Smooth muscle cell (in vitro differentiated cells): ENCODE results near the gene MS4A4A. TPM values are rescaled to one million over a fixed set of nuclear protein-coding genes. Genes with fewer than 3 reads are reported as not detected.
"Not testable (repeated sequence)": the region's sequence is repeated elsewhere in the genome, so short reads cannot be mapped to it uniquely, and the experiment has no call there.

ENCODE experiments used
- DNase-seq: peaks from one replicate; lab custom pipeline; 2025; ENCODE audit not compliant: unreplicated experiment; lab: John Stamatoyannopoulos, UW
- H2AFZ ChIP-seq: fragments of 200-600 bp; sonication (generic); 2 replicates; pipeline ENCODE4 v1.6.0; 2016; ENCODE audit warnings: antibody characterized with exemption, low read depth, mild to moderate bottlenecking
- H3F3A ChIP-seq: fragments of 200-600 bp; sonication (generic); 2 replicates; pipeline ENCODE4 v1.6.0; 2017; ENCODE audit warnings: antibody characterized with exemption, low read depth
- H3K27ac ChIP-seq: fragments of 200-600 bp; sonication (generic); 2 replicates; pipeline ENCODE4 v1.5.1; 2016; ENCODE audit warnings: low read depth, mild to moderate bottlenecking
- H3K27me3 ChIP-seq: fragments of 200-600 bp; sonication (generic); 2 replicates; pipeline ENCODE4 v1.6.1; 2016; ENCODE audit warnings: low read depth, mild to moderate bottlenecking
- H3K36me3 ChIP-seq: fragments of 200-600 bp; sonication (generic); 2 replicates; pipeline ENCODE4 v1.5.1; 2016; ENCODE audit warnings: low read depth
- H3K4me1 ChIP-seq: fragments of 200-600 bp; sonication (generic); 2 replicates; pipeline ENCODE4 v1.5.1; 2016; ENCODE audit warnings: low read depth
- H3K4me2 ChIP-seq: fragments of 200-600 bp; sonication (generic); 2 replicates; pipeline ENCODE4 v1.6.0; 2016; ENCODE audit warnings: mild to moderate bottlenecking
- H3K4me3 ChIP-seq: fragments of 200-600 bp; sonication (generic); 2 replicates; pipeline ENCODE4 v1.5.1; 2016; ENCODE audit warnings: mild to moderate bottlenecking
- H3K79me2 ChIP-seq: fragments of 200-600 bp; sonication (generic); 2 replicates; pipeline ENCODE4 v1.6.0; 2016; ENCODE audit warnings: low read depth, mild to moderate bottlenecking
- H3K9ac ChIP-seq: fragments of 200-600 bp; sonication (generic); 2 replicates; pipeline ENCODE4 v1.6.0; 2016; ENCODE audit warnings: low read depth
- H3K9me3 ChIP-seq: fragments of 200-600 bp; sonication (generic); replicated peaks from 2 replicates; pipeline ENCODE4 v1.5.1; 2016; ENCODE audit warnings: low read depth
- H4K20me1 ChIP-seq: fragments of 200-600 bp; sonication (generic); 2 replicates; pipeline ENCODE4 v1.6.0; 2016; ENCODE audit warnings: low read depth
- WGBS: methylation state at CpG from one replicate; pipeline ENCODE4 v1.1.7; 2016; ENCODE audit warnings: low lambda C conversion rate; 5-methylcytosine and 5-hydroxymethylcytosine counted together
- polyA plus RNA-seq: library from polyadenylated mRNA; unstranded; fragments of >200 nt; fragmentation: Nextera tagmentation; extraction: Ambion mirVana; gene quantifications from 2 replicates; pipeline ENCODE4 v1.2.1, GENCODE V29; 2016
- total RNA-seq: library from RNA; depleted of rRNA; stranded (reverse); fragments of >200 nt; gene quantifications from 2 replicates; pipeline ENCODE4 v1.2.3, GENCODE V29; 2014
- TF ChIP-seq, protein P1 (sequence below): fragments of 200-600 bp; sonication (generic); IDR thresholded peaks from 2 replicates; pipeline ENCODE4 v1.5.1; 2017; ENCODE audit warnings: borderline replicate concordance, mild to moderate bottlenecking, antibody characterized with exemption; ENCODE audit not compliant: insufficient read depth, poor library complexity, severe bottlenecking

Gene MS4A4A
- total and polyA plus RNA-seq, 2 experiments from 2014 or later, result not detected

DNA sequence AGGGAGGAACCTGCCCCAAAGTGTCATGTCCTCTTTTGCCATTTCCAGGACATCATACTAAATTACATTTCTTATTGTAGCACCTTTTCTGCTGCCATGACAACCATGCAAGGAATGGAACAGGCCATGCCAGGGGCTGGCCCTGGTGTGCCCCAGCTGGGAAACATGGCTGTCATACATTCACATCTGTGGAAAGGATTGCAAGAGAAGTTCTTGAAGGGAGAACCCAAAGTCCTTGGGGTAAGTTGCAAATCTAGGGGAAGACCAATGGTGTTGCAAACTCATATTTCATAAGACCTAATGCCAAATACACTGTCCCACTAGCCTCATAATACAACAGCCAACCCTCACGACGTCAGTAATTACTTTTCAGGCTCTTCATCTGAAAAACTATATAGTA is 11.7 kb downstream of the MS4A4A start:
- Histone ChIP-seq H3F3A (no peaks in the 10 kb centered on the region), H3K36me3 (no peaks in the 10 kb centered on the region), H4K20me1 (no peaks in the 10 kb centered on the region), H3K27ac (no peak overlapping the region), H3K9ac (no peak overlapping the region), H3K4me3 (no peak overlapping the region), H3K9me3 (no peaks in the 10 kb centered on the region), H3K4me2 (no peak overlapping the region), H2AFZ (no peak overlapping the region), H3K27me3 (no peaks in the 10 kb centered on the region), H3K79me2 (no peaks in the 10 kb centered on the region), H3K4me1 (no peaks in the 10 kb centered on the region)
- TF ChIP-seq, protein P1, sequence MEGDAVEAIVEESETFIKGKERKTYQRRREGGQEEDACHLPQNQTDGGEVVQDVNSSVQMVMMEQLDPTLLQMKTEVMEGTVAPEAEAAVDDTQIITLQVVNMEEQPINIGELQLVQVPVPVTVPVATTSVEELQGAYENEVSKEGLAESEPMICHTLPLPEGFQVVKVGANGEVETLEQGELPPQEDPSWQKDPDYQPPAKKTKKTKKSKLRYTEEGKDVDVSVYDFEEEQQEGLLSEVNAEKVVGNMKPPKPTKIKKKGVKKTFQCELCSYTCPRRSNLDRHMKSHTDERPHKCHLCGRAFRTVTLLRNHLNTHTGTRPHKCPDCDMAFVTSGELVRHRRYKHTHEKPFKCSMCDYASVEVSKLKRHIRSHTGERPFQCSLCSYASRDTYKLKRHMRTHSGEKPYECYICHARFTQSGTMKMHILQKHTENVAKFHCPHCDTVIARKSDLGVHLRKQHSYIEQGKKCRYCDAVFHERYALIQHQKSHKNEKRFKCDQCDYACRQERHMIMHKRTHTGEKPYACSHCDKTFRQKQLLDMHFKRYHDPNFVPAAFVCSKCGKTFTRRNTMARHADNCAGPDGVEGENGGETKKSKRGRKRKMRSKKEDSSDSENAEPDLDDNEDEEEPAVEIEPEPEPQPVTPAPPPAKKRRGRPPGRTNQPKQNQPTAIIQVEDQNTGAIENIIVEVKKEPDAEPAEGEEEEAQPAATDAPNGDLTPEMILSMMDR, result no peak
- no peak for DNase-seq
- WGBS, result 85% methylated on average over 2 of the region's 2 CpGs

DNA sequence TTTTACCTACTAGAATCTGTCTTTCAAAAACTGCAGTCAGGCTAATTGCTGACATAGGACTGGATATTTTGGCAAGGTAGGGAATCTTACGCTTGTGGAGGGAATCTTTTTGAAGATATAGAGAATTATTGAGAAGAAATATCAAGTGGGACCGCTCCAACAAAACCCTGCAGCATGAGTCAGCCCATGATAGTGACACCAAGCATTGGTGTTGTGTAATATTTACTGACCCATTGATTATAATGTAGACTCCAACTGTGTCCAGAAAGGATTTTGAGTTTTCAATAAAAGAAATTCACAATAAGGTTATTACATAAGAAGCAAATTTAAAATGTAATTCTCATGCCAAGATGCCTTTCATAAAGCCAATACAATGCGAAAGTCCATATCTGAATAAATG is 20.7 kb downstream of the MS4A4A start:
- Histone ChIP-seq H3K27me3 (no peaks in the 10 kb centered on the region), H3K79me2 (no peaks in the 10 kb centered on the region), H3K9me3 (no peaks in the 10 kb centered on the region), H3K27ac (no peak overlapping the region), H2AFZ (no peak overlapping the region), H3F3A (no peaks in the 10 kb centered on the region), H4K20me1 (no peaks in the 10 kb centered on the region), H3K4me3 (no peak overlapping the region), H3K36me3 (no peaks in the 10 kb centered on the region), H3K9ac (no peak overlapping the region), H3K4me1 (no peaks in the 10 kb centered on the region), H3K4me2 (no peak overlapping the region)
- TF ChIP-seq, protein P1, result no peak
- 90% methylated on average over 3 of the region's 3 CpGs for WGBS
- no peak for DNase-seq

DNA sequence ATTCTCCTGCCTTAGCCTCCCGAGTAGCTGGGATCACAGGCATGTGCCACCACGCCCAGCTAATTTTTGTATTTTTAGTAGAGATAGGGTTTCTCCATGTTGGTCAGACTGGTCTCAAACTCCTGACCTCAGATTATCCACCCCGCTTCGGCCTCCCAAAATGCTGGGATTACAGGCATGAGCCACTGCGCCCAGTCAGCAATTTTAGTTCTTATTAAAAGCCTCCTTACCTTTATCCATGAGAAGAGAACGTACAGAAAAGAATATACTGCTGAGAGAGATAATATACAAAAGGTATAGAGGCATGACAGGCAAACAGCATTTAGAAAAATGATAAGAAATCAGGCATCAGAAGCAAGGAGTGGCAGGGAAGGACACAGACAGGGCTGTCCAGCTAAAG is 21.4 kb downstream of the MS4A4A start:
- H3K4me2 ChIP-seq, H3K27ac ChIP-seq, H4K20me1 ChIP-seq, H3F3A ChIP-seq, H3K4me3 ChIP-seq, H3K27me3 ChIP-seq, H3K36me3 ChIP-seq, H3K4me1 ChIP-seq, H3K9ac ChIP-seq, H3K9me3 ChIP-seq, H2AFZ ChIP-seq, H3K79me2 ChIP-seq, DNase-seq: not testable (repeated sequence)
- WGBS, result 87% methylated on average over 6 of the region's 6 CpGs

DNA sequence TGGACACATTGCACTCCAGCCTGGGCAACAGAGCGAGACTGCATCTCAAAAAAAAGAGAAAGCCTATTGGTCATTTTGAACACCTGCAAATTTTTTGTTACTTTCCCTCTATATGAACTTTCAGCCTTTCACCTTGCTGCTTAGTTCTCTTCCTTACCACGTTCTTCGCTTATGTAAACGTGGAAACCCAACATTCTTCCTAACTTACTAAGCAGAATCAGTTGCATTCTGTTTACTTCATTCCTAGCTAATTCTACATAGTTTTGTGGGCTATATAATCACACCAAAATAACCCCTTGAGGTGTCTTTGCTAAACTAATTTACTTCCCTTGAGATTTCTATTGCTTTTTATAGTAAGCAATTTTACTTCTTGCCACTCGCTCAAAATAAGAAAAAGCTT is 23.2 kb downstream of the MS4A4A start:
- DNase-seq, result no peak
- no peak overlapping the region for H3K4me2 ChIP-seq
- no peaks in the 10 kb centered on the region for H3K9me3 ChIP-seq
- H3K9ac ChIP-seq, result no peak overlapping the region
- H3K36me3 ChIP-seq, result no peaks in the 10 kb centered on the region
- no peaks in the 10 kb centered on the region for H3K27me3 ChIP-seq
- no peaks in the 10 kb centered on the region for H3K4me1 ChIP-seq
- 59% methylated on average over 5 of the region's 5 CpGs for WGBS
- no peaks in the 10 kb centered on the region for H3F3A ChIP-seq
- H2AFZ ChIP-seq, result no peak overlapping the region
- no peak overlapping the region for H3K4me3 ChIP-seq
- H4K20me1 ChIP-seq, result no peaks in the 10 kb centered on the region
- H3K27ac ChIP-seq, result no peak overlapping the region
- TF ChIP-seq, protein P1, result no peak
- H3K79me2 ChIP-seq, result no peaks in the 10 kb centered on the region
